DMS153 treated with DMSO at 0.1 percent for 48 hours (cell line): Measurements from ENCODE around the gene RNF31.
"Not testable (repeated sequence)": the region's sequence is repeated elsewhere in the genome, so short reads cannot be mapped to it uniquely, and the experiment has no call there.

ENCODE experiments used
- DNase-seq: peaks from one replicate; lab custom pipeline; 2025; ENCODE audit not compliant: unreplicated experiment; lab: John Stamatoyannopoulos, UW

The RNF31 gene

GRCh38 chr14:24197056-24197450, 49.8 kb downstream of the RNF31 start:
- no peak for DNase-seq

GRCh38 chr14:24198814-24199524, 51.7 kb downstream of the RNF31 start:
- no peak for DNase-seq

DNA sequence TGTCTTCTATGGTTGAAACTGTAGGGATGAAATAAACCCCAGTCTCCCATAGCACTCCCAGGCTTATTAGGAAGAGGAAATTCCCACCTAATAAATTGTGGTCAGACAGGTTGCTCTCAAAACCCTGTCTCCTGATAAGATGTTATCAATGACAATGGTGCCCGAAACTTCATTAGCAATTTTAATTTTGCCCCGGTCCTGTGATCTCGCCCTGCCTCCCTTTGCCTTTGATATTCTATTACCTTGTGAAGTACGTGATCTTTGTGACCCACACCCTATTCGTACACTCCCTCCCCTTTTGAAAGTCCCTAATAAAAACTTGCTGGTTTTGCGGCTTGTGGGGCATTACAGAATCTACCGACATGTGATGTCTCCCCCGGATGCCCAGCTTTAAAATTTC, 55.2 kb downstream of the RNF31 start:
- DNase-seq: not testable (repeated sequence)

GRCh38 chr14:24203249-24203886, 56.1 kb downstream of the RNF31 start:
- DNase-seq: not testable (repeated sequence)

GRCh38 chr14:24204163-24205146, 57.2 kb downstream of the RNF31 start:
- no peak for DNase-seq

GRCh38 chr14:24206260-24207103, 59.2 kb downstream of the RNF31 start:
- DNase-seq: no peak

- DNase-seq: no peak
Observed at GRCh38 chr14:24207104-24207551, 59.8 kb downstream of the RNF31 start.

DNA sequence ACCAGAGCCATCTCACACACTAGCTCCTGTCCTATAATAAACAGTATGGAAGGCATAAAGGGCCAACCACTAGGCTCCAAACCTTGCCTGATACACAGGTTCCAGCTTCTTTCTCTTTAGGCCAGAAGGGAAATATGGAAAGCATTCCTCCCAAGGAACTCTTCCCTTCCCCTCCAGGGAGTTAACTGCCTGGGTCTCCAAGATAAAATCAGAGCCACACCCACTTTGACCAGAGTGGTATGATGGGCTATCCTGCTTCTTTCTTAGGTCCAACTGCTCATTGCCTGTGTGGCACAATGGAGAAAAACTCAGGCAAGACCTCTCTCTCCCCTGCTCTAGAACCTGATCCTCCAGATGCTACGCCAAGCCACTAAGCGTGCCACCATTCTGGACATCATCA, 60.3 kb downstream of the RNF31 start:
- no peak for DNase-seq
